Dermis blood vessel endothelial cell (primary cell): ENCODE measurements around the gene SLC19A3. TPM values are rescaled to one million over a fixed set of nuclear protein-coding genes. Genes with fewer than 3 reads are reported as not detected.
A peak's percentile ranks its signal among the peaks of the same experiment; 100 is the strongest.
"Not testable (repeated sequence)": the region's sequence is repeated elsewhere in the genome, so short reads cannot be mapped to it uniquely, and the experiment has no call there.

Experiments
- DNase-seq: peaks from one replicate; pipeline ENCODE4 v3.0.0; 2010
- total RNA-seq: library from RNA; depleted of rRNA; stranded (reverse); fragments of >200 nt; gene quantifications from 2 replicates; pipeline ENCODE4 v1.2.3, GENCODE V29; 2014

Gene SLC19A3
- total RNA-seq, 1 donor from 2014 or later = not detected

- no peak for DNase-seq
Measured at GRCh38 chr2:227703280-227703732, 14.5 kb downstream of the SLC19A3 start.

DNA sequence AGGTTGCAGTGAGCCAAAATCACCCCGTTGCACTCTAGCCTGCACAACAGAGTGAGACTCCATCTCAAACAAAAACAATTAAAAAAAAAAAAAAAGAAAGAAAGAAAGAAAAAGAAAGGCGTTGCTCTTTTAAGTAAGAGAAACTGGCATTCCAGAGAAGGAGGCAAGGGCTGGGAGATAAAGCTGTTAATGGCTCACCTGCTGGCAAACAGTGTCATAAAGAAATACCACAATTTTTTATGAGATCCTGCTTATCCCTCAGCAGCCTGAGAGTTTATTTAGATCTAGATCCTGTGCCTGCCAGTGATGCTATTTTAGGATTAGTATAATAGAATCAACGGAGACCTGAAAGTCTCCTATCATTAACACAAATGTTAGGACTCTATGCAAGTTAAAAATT is 16.3 kb downstream of the SLC19A3 start:
- no peak for DNase-seq

DNA sequence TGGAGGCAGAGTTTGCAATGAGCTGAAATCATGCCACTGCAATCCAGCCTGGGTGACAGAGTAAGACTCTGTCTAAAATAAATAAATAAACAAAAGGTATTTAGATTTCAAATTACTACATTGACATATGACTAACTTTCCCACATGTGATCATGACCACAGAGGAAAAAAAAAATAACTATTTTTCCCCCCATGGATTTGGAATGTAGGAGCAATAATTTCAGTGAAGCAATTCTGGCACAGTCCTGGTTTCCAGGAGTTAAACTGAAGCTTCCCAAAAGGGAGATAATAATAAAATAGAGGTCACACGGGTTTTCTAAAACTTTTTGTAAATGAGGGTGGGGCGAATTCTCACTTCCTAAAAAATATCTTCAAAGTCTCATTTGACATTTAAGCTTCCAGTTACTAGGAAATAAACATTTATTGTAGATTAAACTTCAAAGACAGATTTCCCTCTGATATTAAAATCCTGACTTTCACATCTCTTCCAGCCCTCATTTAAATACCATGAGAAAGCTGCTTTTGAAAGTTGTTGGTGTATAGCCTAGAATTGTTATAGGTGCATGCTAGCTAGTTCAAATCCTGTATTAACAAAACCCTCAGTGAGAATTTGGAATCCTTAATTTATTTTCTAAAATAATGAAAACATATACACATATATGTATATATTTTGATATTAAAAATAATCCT is 20.7 kb downstream of the SLC19A3 start:
- DNase-seq = no peak

- DNase-seq = no peak
Measured at GRCh38 chr2:227687189-227687588, 30.6 kb downstream of the SLC19A3 start.

- DNase-seq = no peak
Measured at GRCh38 chr2:227684258-227684657, 33.6 kb downstream of the SLC19A3 start.

DNA sequence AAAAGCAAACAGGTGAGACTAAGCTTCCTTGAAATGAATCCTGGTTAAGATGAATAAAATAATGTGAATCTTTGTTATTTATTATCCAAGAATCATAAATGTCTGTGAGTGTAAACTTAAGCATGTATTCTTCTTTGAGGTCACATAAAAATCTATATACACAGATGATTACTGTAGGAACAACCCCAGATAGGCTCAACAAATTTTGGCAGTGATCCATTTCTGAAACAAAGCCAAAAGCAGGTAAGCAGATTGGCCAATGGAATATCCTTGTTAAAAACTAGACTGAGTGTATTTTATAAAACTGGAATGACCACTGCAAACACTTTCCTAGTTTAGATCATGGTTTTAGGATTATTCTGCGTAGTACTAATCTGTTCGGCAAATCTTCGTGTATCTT is 39.9 kb downstream of the SLC19A3 start:
- no peak for DNase-seq

DNA sequence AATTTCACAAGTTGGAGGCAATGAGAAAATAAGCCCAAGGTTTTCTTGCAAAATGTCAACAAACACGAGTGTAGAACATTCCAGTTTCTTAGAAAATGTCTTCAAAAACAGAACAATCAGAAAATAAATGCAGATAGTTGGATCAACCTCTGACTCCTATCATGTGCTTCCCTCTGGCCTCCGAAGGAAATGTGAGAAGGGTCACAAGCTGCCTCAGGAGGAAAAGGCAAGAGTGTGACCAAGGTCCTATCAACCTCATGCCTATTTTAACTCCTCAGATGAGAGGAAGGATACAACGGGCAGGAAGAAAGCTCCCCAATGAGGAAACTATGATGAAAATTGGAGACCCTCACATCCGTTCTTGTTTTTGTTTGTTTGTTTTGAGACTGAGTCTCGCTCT is 43.3 kb downstream of the SLC19A3 start:
- no peak for DNase-seq

- DNase-seq = not testable (repeated sequence)
Measured at GRCh38 chr2:227673620-227674019, 44.2 kb downstream of the SLC19A3 start.

DNA sequence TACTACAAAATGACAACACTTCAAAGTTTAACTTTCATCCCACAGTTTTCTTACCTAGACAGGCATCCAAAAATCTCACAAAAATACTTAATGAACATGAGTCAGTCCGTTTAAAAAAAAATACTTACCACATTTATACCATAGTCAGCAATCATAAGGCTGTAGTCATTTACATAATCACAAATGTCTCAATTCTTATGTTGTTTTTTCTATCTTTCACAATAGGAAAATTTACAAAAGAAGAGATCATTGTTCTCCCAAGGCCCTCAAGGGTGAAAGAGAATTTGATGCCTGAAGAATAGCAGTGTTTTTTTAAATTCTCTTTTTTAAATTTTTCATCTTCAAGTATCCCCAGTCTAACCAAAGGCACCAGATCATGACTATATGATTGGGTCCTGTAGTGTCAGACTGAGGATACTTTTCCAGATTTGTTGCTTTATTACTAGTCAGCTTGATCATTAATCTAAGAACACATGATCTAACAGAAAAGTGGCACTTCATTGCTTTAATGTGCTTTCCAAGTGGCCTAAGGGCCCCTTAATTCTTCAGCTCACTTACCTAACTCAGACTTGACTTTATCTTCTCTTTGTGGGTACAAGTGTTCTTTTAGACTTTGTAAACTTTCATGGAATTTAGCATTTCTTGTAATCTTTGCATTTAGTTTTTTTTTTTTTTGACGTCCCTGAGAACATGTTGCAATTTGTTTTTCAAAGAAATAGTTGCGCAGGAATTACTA is 46.5 kb downstream of the SLC19A3 start:
- DNase-seq = no peak

- not testable (repeated sequence) for DNase-seq
Measured at GRCh38 chr2:227666631-227667170, 51.1 kb downstream of the SLC19A3 start, which contains the start of gene SCYGR5. Gene SCYGR5 (plus strand): TSS chr2:227666804. CDS start chr2:227666804, 0 bp downstream.

DNA sequence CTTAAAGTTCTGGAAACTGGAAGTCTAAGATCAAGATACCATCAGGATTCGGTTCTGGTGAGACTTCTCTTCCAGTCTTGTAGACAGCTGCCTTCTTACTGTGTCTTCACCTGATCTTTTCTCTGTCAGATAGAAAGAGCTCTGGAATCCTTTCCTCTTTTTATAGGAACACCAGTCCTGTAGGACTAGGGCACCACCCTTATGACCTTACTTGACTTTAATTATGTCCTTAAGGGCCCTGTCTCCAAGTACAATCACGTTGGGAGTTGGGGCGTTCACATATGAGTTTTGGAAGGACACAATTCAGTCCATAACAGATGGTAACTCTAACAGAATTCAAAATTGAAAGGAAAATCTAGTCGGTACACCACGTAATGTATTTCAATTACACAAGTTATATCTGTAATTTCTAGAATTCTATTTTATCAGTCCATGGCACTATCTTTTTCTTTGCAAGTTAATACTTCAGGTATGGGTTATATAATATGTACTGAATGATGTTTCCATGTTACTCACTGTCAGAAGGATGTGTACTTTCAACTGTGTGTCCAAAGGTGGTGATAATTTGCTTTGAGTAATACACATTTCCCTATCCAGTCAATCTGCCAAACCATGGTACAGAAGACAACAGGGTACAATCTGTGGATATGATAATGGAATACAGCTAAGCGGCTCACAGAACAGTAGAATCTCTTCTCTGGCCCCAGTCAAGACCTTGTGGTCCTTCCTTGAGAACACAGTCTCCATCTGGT is 52.5 kb downstream of the SLC19A3 start:
- DNase-seq = no peak

DNA sequence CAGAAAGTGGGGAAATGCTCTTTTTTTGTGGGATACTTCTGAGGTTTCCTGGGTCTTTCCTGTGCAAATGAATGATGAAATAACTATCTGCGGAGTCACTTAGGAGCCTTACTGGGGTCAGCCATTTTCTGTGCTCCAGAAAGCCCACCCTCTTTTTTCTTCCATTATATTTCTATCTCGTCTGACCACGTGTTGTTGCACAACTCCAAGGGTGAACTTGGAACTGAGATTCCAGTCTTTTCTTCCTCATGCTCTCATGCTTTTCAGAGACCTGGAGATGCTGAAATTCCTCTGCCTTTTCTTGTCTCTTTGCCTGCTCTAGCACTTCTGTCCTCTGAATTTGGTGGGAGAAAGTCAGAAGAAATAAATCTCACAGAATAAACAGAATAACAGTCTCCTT is 56.0 kb downstream of the SLC19A3 start:
- no peak for DNase-seq

- no peak for DNase-seq
Measured at GRCh38 chr2:227661025-227661649, 56.7 kb downstream of the SLC19A3 start.

GRCh38 chr2:227657199-227657845 is 60.5 kb downstream of the SLC19A3 start:
- peak; percentile 20 for DNase-seq

DNA sequence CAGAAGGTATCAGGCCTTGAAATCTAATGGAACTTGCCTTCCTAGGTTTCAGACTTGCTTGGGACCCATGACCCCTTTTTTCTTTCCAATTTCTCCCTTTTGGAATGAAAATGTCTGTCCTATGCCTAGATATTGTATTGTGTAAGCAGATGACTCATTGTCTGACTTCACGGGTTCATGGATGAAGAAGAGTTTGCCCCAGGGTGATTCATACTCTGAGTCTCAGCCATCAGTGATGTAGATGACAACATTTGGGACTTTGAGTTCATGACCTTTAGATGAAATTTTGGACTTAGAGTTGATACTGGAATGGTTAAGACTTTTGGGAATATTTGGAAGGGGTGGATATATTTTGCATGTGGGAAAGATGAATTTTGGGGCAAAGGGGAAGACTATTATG is 62.4 kb downstream of the SLC19A3 start:
- peak; percentile 52 for DNase-seq

DNA sequence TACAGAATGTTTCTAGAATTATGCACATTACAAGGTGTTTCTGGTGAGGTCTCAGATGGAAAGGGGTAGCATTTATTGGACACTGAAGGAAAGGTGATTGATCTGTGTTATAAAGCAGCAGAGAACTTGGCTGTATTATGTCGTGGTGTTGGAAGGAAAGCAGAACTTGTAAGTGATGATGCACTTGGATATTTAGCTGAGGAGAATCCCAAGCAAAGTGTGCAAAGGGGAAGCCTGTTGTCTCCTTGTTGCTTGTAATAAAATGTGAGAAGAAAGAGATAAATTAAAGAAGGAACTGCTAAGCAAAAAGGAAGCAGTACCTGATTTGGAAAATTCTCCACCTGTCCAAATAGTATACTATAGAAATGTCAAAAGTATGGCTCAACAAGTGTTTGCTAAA is 63.4 kb downstream of the SLC19A3 start:
- no peak for DNase-seq

- no peak for DNase-seq
Measured at GRCh38 chr2:227653419-227653818, 64.4 kb downstream of the SLC19A3 start.

- no peak for DNase-seq
Measured at GRCh38 chr2:227643990-227644551, 73.8 kb downstream of the SLC19A3 start.

DNA sequence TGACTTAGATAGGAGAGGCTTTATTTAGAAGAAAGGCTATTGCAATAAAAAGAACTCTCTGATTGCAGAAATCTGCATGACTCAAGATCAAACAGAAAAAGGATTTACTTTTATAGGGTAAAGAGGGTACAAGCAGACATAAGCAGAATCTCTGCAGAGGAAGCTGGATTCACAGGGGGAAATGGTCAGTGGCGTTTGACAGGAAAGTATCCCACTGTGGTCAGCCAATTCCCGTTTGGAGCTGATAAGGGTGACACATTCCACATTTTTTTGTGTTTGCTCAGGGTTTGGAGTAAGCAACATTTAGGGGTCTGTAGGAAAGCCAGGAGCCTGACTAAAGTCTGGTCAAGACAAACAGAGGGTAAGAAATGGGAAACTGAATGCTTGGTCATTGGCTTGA is 75.2 kb downstream of the SLC19A3 start:
- no peak for DNase-seq

GRCh38 chr2:227634201-227634600 is 83.6 kb downstream of the SLC19A3 start:
- DNase-seq = no peak
